GM15510 (cell line): Measurements from ENCODE around the gene ZNF76.

Experiments used
- POLR2A ChIP-seq: IDR thresholded peaks from 3 replicates; pipeline ENCODE4 v1.6.1; 2011; ENCODE audit warnings: borderline replicate concordance; ENCODE audit not compliant: insufficient read length; ENCODE audit errors: extremely low read depth

Gene ZNF76

DNA sequence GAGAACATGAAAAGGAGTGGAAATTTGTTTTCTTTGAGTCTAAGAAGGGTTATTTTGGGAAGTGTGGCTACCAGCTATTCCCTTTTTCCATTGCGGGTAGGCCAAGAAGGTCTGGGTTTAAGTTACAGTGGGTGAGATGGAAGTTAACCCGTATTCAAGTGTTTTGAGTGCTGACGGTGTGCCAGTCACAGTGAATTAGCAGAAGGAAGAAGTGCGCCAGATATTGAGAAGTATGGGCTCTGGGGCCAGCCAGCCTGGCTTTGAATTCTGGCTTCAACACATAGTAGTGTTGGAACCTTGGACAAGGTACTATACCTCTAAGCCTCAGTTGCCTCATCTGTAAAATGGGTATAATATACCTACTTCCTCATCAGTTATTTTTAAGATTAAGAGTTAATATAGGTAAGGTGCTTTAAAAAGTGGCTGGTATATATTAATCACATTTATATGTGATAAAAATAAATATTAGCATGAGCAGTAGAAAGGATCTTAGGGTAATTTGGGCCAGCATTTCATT lies 16.3 kb downstream of the ZNF76 start:
- TF ChIP-seq POLR2A = no peak

DNA sequence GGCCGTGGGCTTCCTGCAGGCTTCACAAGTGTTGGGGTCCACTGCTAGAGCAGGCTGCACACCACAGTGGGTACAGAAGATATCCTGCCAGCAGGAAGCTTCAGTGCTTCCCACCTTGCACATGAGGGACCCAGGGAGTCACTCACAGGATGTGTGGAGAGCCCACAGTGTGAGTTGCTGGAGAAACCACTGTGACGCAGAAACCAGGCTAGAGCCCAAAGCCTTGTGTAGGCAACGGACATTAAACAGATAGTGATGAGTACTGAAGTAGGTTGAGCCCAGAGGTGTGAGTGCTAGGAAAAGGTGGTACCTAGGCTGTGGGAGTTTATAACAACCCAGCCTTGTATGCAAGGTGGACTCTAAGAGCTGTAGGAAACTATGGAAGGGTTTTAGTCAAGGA lies 19.2 kb downstream of the ZNF76 start:
- no peak for TF ChIP-seq POLR2A

DNA sequence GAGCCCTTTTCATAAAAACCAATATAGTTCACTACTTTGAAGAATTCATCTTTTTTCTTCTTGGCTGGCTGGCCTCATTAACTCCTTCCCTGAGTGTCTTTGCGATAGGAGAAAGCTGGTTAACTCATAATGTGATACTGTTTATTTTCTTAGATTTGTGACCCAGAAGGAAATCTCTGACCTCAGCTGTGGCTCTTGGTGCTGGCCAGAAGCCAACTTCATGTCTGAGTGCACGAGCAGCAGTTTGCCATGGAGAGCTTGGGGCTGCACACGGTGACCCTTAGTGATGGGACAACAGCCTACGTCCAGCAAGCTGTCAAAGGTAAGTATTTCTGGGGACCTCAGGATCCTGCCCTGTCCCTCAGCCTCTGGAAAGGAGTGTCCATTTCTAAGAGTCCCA lies 21.4 kb downstream of the ZNF76 start:
- TF ChIP-seq POLR2A = no peak

DNA sequence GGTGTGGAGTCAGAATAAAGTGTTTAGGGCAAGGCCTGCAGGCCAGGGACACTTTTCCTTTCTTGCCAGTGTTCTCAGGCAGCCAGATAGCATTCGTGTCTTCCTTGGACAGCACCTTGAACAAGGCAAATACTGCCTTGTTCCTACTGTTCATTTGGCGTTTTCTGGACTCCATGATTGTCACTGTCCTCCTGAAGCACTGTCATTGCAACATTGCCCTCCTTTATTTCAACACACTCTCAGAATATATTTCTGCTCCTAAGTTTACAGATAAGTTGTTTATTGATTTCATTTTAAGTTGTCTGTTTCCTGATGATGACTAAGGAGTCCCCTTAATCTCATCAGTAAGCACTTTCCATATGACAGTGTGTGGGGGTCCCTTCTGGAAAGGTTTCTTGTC lies 22.9 kb downstream of the ZNF76 start:
- no peak for TF ChIP-seq POLR2A

DNA sequence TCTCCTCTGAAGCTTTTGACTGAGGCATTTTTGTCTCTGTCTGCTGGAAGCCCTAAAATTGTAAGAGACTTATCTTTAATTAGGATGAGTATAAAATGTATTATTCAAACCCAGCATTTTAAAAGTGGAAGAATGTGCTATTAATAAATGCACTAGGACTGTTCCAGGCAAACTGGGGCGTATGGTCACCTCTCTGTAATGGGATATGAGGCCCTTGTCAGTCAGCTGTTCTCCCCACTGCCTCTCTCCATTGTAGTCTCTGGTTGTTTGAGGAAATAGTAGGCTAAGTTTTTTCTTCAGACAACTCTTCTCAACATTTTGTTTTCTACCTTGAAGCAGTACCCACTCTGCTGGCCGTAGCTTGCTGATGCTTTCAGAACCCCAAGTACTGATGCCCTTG lies 23.8 kb downstream of the ZNF76 start:
- no peak for TF ChIP-seq POLR2A

DNA sequence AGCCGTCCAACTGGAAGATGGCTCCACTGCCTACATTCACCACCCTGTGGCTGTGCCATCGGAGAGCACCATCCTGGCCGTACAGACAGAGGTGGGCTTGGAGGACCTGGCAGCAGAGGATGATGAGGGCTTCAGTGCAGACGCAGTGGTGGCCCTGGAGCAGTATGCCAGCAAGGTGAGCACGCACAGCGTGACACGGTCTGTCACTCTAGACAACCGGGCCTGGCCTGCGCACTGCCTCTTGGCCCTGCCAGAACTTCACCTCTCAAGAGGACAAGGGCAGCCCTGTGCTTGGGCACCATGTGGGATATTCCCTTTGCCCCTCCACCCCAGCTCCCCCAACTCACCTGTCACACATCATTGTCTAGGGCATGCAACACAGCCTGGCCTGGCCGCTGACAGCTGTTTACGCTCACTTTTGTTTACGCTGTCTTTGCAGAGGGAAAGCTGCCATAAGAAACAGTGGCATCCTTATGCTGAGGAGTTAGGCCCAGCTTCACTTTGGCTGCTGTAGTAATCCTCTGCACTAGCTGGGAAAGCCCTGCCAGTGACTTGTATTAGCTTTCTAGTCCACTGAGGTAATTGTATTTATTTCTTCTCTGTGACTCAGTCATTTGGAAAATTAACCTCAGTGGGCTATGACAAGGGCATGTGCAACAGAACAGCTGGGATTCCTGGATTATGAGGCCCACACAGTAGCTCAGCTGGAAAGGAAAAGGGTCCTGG lies 28.3 kb downstream of the ZNF76 start:
- no peak for TF ChIP-seq POLR2A

DNA sequence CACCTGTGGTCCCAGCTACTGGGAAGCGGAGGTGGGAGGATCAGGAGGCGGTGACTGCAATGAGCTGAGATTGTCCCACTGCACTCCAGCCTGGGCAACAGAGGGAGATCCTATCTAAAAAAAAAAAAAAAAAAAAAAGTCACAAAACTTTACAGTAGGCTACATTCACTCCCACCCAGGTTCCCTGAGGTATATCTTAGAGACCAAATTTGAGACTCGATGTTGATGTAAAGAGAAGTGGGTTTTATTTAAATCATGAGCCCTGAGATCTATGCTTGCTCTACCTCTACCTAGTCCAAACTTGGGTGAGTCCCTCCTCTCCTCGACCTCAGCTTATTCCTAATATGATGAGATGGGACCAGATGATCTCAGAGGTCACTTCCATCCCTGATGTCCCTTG lies 29.3 kb downstream of the ZNF76 start:
- TF ChIP-seq POLR2A = no peak

DNA sequence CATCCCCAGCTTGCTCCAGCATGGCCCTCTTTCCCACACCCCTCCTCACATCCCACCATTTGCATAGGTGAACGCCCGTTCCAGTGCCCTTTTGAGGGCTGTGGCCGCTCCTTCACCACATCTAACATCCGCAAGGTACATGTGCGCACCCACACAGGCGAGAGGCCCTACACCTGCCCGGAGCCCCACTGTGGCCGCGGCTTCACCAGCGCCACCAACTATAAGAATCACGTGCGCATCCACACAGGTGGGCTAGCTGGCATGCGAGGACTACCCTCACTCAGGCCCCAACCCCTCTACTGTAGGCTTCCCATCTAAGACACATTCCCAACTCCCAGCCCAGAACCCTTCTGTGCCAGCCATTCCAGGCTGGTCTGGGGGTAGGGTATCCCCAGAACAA lies 32.0 kb downstream of the ZNF76 start:
- no peak for TF ChIP-seq POLR2A

DNA sequence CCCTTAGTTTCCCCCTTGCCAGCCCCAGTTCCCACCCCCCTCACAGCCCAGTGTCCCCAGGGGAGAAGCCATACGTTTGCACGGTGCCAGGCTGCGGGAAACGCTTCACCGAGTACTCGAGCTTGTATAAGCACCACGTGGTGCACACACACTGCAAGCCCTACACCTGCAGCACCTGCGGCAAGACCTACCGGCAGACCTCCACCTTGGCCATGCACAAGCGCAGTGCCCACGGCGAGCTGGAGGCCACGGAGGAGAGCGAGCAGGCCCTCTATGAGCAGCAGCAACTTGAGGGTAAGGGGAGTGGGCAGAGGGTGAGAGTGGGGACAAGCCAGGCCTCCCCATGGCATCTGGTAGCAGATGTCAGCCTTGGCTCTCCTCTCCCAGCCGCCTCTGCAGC lies 33.0 kb downstream of the ZNF76 start:
- no peak for TF ChIP-seq POLR2A

DNA sequence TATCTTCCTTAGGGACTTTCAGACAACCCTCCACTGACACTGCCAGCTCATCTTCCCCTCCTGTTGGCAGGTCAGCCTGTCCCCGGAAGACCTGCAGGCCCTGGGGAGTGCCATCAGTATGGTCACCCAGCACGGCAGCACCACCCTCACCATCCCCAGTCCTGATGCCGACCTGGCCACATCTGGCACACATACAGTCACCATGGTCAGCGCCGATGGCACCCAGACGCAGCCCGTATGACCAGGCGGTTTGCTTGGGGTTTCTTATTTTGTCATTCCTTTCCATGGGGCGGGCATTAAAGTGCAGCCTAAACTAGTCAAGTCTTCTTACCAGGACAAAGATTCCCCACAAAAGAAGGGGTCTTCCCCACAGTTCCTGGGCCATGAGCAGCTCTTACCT lies 34.1 kb downstream of the ZNF76 start:
- TF ChIP-seq POLR2A = no peak

DNA sequence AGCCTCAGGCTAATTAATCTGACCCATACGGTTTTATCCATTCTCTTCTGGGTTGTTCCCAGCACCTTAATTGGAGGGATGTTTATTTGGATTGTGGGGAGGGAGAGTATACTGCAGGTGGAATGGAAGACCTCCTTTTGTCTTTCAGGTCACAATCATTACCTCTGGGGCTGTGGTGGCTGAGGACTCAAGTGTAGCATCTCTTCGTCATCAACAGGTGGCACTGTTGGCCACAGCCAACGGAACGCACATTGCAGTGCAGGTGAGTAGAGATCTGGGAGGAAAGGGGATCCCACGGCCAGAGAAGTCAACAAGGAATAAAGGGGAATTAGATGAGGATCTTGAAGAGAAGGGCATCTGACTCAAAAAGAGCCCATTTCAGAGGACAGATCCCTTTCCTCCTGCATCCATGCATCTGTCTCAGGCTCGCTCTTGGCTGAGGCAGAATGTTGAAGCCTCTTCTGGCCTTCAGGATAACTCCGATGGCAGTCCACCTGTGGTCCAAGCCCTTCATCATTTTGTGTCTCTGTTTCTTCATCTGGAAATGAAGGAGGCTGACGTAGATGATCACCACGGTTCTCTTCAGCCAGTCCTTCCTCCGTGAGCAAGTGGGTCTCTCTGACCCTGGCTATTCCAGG lies 34.9 kb downstream of the ZNF76 start:
- TF ChIP-seq POLR2A = no peak

DNA sequence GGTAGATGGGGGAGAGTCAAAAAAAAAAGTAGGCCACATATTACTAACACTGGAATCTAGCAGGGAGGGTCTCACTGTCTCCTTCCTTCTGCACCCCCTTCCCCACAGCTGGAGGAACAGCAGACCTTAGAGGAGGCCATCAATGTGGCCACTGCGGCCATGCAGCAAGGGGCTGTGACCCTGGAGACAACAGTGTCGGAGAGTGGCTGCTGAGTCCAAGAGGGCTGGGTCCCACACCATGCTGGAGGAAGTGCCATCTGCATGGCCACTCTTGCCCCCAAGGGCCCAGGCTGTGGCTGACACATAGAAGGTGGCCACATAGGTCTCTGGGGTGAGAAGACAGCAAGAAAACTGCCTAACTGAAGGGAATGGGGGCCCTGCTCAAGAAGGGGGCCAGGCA lies 35.5 kb downstream of the ZNF76 start:
- no peak for TF ChIP-seq POLR2A

DNA sequence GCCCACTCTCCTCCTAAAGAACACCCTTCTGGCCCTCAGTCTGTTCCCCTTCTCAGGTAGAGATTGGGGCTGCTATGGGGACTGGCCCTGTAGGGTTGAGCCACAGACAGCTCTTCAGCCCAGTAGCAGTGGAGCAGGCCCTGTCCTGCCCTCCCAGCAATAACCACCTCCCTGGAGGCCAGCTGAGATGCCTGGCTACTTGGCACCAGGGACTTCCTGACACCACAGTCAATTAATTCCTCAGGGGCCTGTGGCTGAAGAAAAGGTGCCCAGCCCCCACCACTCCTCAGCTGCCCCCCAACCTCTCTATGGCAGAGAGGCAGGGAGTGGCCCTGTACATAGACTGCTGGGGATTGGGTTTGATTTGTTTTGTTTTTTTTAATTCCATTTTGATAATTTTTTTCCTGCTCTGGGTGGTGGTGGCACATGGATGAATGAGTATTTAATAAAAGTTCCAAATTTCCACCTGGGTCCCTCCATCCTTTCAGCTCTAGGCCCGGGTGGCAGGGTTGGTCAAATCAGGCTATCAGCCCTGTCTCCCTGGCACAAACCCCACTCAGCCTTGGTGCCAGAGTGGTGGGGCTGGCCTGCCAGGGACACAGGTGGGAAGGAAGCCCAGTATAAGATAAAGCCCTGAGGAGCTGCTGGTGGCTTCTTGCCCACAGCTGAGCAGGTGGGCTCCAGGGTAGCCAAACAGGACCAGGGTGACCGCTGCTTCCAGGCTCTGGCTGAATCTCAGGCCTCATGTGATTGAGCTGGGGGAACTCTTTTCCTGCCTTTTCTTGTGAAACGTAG lies 36.2 kb downstream of the ZNF76 start:
- no peak for TF ChIP-seq POLR2A

DNA sequence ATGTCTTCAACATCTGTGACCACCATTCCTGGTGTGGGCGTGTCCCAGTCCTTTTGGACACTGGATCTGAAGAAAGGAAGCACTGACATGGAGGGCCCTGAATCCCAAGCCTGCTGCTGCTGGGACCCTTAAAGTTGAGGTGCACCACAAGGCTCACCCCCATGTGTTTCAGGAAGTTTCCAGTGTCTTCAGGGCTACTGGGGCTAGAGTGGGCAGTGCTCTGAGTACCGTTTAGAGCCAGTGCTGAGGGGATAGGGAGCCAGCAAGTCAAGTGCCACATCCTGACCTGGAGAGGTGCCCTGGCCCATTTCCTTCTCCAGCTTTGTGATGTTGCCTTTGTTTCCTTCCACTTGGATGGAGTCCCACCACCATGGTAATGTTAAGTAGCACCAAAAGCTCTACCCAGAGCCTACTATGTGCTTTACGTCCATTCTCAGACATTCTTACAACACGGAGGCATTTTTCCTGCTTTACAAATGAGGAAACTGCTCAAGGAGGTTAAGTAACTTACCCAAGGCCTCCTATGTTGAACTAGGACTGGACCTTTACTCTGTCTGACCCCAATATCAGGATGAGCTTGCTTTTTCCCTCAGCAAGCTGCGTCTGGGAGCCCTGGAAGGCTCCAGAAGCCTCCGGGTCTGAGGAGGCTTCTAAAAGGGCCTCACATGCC lies 37.5 kb downstream of the ZNF76 start:
- TF ChIP-seq POLR2A = no peak

DNA sequence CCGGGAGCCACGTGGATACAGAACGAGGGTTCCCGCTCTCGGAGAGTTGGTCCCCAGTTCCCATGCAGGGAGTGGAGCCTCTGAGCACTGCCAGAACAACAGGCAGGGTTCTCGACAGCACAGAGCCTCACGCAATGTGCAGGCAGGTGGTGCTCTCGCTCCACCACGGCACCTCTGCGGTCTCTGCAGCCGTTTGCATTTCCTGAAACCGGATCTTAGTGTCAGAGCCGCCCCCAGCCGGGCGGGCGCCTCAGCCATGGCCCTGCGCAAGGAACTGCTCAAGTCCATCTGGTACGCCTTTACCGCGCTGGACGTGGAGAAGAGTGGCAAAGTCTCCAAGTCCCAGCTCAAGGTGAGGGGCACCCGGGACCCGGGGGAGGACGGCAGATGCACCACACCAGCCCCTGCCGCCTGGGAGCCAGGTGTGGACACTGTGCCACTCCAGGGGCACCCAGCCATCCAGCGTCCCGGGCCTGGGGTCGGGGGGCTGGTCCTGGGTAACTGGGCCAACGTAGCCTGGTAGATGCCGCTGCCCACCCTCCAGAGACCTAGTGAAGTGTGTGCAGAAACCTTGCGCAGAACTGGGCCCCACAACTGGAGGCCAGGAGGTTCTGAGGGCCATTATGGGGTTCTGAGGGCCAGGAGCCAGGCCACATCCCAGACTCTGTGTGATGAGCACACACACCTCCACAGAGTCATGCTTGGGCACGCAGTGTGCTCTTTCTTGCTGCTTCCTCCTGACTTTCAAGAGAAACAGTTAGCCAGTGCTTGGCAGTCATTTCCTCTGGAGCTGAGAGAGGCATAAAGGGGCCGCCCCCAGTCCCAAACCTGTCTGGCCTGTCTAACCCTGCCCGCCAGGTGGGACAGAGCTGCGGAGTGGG lies 38.3 kb downstream of the ZNF76 start, which contains the start of gene DEF6:
DEF6 (plus strand) TSS at position 218 of the 881 bp plus-strand sequence; CDS start at position 257, 39 bp downstream.
- TF ChIP-seq POLR2A = peak; percentile 80

DNA sequence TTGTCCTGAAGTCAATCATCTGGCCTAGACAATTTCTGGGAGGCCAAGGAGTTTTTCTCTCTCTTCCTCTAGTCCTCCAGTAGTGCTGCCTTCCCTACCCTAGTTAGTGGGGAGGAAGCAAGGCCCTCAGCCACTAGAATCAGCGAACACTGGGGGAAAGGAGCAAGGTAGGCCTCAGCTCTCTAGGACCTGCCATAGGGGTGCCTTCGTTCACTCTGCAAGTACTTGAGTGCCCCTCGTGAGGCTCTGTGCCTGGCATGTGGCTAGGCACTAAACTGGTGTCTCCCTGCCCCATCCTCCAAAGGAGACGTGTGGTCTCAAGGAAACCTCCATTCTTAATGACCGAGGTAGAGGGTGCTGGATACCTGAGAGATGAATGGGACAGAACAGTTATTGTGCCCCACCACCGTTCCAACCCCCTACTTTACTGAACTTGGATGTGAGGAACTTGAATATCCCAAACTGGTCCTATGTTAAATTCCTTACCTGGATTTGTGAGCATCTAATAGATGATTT lies 39.1 kb downstream of the ZNF76 start:
- no peak for TF ChIP-seq POLR2A
